Measurements from ENCODE around the gene COL5A1. TPM values are rescaled to one million over a fixed set of nuclear protein-coding genes. Genes with fewer than 3 reads are reported as not detected.

The COL5A1 gene
- total RNA-seq, 4 donors from 2014 or later = 4.9 to 97.4 (median 11.9) TPM

DNA sequence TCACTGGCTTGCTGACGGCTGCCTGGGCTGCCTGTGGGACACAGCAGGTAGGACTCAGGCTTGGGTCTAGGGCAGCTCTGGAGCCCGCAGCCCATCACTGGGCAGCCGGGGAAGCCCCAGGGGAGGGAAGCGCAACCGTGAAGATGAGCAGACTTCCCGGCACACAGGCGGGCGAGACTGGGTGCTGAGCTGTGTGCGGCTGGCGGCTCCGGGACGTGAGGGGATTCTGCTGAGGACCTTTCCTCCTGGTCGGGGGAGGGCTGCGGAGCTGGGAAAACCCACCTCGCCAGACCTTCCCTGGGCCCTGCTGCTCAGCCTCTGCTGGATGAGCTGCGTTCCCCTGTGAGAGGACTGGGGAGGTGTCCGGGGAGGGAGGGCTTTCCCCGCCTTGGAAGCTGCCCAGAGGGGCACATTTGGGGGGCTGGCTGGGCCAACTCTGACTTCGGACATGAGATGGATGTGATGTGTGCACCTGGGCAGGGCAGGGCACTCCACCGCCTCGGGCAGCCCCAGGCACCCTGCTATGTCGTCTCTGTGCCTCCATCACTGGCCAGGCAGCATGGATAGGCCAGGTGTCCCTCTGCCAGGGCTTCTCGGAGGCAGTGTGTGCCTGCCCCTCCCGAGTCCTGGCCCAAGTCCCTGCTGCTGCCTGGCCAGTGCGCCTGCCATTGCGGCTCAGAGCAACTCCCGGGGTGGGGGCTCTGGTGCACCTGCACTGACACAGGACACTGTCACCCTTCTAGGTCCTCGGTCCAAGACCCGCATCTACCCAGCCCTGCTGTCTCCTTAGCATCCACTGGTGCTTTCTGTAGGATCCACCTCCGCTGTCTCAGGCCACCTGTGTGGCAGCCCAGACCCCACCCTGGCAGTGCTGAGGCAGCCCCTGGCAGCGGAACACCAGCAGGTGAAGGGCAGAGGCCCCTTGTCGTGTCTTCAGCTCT lies 66.4 kb downstream of the COL5A1 start:
- peak overlapping the region; percentile 50 to 85 (median 65) for H3K27ac ChIP-seq
- TF ChIP-seq POLR2A (IDR thresholded peaks at IDR 0.05) = no peak
- TF ChIP-seq CTCF (IDR thresholded peaks at IDR 0.05) = no peak
- H3K27me3 ChIP-seq = no peaks in the 10 kb centered on the region
- no peak for DNase-seq
- no peaks in the 10 kb centered on the region for H3K36me3 ChIP-seq
- peaks cover 0 to 40% (median 0%) of the 10 kb centered on the region in 4 donors for H3K4me1 ChIP-seq
- H3K4me3 ChIP-seq = no peak overlapping the region
- no peaks in the 10 kb centered on the region for H3K9me3 ChIP-seq

- Histone ChIP-seq H3K36me3 (no peaks in the 10 kb centered on the region), H3K4me1 (peaks cover 0 to 40% (median 0%) of the 10 kb centered on the region in 4 donors), H3K27me3 (no peaks in the 10 kb centered on the region), H3K27ac (peak overlapping the region in 2 of 4 donors; percentile 50 to 85), H3K4me3 (no peak overlapping the region), H3K9me3 (no peaks in the 10 kb centered on the region)
- DNase-seq = no peak
- TF ChIP-seq POLR2A (IDR thresholded peaks at IDR 0.05) (no peak), CTCF (IDR thresholded peaks at IDR 0.05) (no peak)
Measured at GRCh38 chr9:134708672-134709038, 67.1 kb downstream of the COL5A1 start.

- DNase-seq = no peak
- no peaks in the 10 kb centered on the region for H3K27me3 ChIP-seq
- no peak overlapping the region for H3K4me3 ChIP-seq
- H3K4me1 ChIP-seq = peaks cover 0 to 40% (median 0%) of the 10 kb centered on the region in 4 donors
- TF ChIP-seq POLR2A (IDR thresholded peaks at IDR 0.05) (no peak), CTCF (IDR thresholded peaks at IDR 0.05) (no peak)
- peak overlapping the region in 2 of 4 donors; percentile 46 to 85 for H3K27ac ChIP-seq
- no peaks in the 10 kb centered on the region for H3K36me3 ChIP-seq
- H3K9me3 ChIP-seq = no peaks in the 10 kb centered on the region
Measured at GRCh38 chr9:134709512-134710270, 68.1 kb downstream of the COL5A1 start.

DNA sequence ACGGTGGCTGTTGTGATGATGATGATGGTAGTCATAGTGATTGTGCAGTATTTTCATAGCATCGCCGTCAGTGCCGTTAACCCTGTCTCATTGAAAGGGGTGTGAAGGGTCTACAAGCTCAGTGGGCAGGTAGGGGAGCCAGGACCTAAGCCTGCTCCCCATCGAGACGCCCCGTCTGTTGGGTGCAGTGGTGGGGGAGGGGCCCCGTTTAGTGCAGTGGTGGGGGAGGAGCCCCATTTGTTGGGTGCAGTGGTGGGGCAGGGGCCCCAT lies 68.6 kb downstream of the COL5A1 start:
- H3K27ac ChIP-seq = peak overlapping the region in 2 of 4 donors; percentile 46 to 85
- H3K4me1 ChIP-seq = peaks cover 0 to 40% (median 0%) of the 10 kb centered on the region in 4 donors

DNA sequence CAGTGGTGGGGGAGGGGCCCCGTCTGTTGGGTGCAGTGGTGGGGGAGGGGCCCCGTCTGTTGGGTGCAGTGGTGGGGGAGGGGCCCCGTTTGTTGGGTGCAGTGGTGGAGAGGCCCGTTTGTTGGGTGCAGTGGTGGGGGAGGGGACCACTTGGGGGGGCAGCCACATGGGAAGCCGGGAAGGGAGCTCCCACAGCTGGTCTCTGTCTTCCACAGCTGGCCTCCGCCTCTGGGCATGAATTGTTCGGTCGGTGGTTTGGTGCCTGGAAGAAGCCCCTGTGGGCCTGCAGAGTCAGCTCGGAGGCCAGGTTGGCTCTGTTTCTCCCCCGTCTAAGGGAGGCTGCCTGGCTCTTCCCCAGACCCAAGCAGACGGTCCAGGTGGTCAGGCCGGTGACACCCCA lies 69.3 kb downstream of the COL5A1 start:
- TF ChIP-seq CTCF (IDR thresholded peaks at IDR 0.05) (no peak), POLR2A (IDR thresholded peaks at IDR 0.05) (no peak)
- DNase-seq = no peak
- H3K27ac ChIP-seq = peak overlapping the region in 2 of 4 donors; percentile 39 to 85
- H3K36me3 ChIP-seq = no peaks in the 10 kb centered on the region
- H3K4me3 ChIP-seq = no peak overlapping the region
- H3K9me3 ChIP-seq = no peaks in the 10 kb centered on the region
- H3K4me1 ChIP-seq = peaks cover 0 to 36% (median 0%) of the 10 kb centered on the region in 4 donors
- H3K27me3 ChIP-seq = no peaks in the 10 kb centered on the region

More for the DNA sequence above, 68.6 kb downstream of the COL5A1 start:
- no peak for DNase-seq
- no peaks in the 10 kb centered on the region for H3K27me3 ChIP-seq
- no peak for TF ChIP-seq CTCF (IDR thresholded peaks at IDR 0.05)
- H3K4me3 ChIP-seq = no peak overlapping the region
- H3K9me3 ChIP-seq = no peaks in the 10 kb centered on the region
- no peaks in the 10 kb centered on the region for H3K36me3 ChIP-seq

Measured in Peyer's patch (tissue), 4 donors.